NCI-H82 (cell line): Measurements from ENCODE around the gene SCAP.
A peak's percentile ranks its signal among the peaks of the same experiment; 100 is the strongest.

Source experiments
- DNase-seq: peaks from one replicate; lab custom pipeline; 2025; lab: John Stamatoyannopoulos, UW

SCAP gene

GRCh38 chr3:47413751-47414150 is 62.0 kb downstream of the SCAP start:
- DNase-seq, result no peak

- DNase-seq, result no peak
Observed at GRCh38 chr3:47412842-47413520, 62.8 kb downstream of the SCAP start.

GRCh38 chr3:47412453-47412756 is 63.3 kb downstream of the SCAP start:
- no peak for DNase-seq

GRCh38 chr3:47411696-47412452 is 63.9 kb downstream of the SCAP start:
- DNase-seq, result no peak

GRCh38 chr3:47410801-47411646 is 64.7 kb downstream of the SCAP start:
- DNase-seq, result no peak

GRCh38 chr3:47410417-47410720 is 65.4 kb downstream of the SCAP start:
- DNase-seq, result no peak

GRCh38 chr3:47409688-47410416 is 65.9 kb downstream of the SCAP start:
- DNase-seq, result no peak

- DNase-seq, result no peak
Observed at GRCh38 chr3:47409284-47409683, 66.5 kb downstream of the SCAP start.

- no peak for DNase-seq
Observed at GRCh38 chr3:47408839-47409229, 66.9 kb downstream of the SCAP start.

GRCh38 chr3:47407896-47408838 is 67.6 kb downstream of the SCAP start:
- DNase-seq, result no peak

GRCh38 chr3:47407237-47407636 is 68.5 kb downstream of the SCAP start:
- DNase-seq, result no peak

GRCh38 chr3:47406762-47407149 is 69.0 kb downstream of the SCAP start:
- DNase-seq, result peak; percentile 83

GRCh38 chr3:47405820-47406761 is 69.7 kb downstream of the SCAP start:
- DNase-seq, result no peak

- no peak for DNase-seq
Observed at GRCh38 chr3:47404955-47405790, 70.6 kb downstream of the SCAP start.

GRCh38 chr3:47404431-47404876 is 71.3 kb downstream of the SCAP start:
- no peak for DNase-seq

- no peak for DNase-seq
Observed at GRCh38 chr3:47399531-47400270, 76.0 kb downstream of the SCAP start.

GRCh38 chr3:47399016-47399415 is 76.7 kb downstream of the SCAP start:
- DNase-seq, result no peak

- DNase-seq, result no peak
Observed at GRCh38 chr3:47398228-47398627, 77.5 kb downstream of the SCAP start.
